K562 (cell line): ENCODE data around the gene DTL. TPM values are rescaled to one million over a fixed set of nuclear protein-coding genes. Genes with fewer than 3 reads are reported as not detected.

ENCODE experiments used
- ARID3A ChIP-seq: IDR thresholded peaks from 2 replicates; pipeline ENCODE4 v1.6.1; 2012; ENCODE audit warnings: low read depth, low read length, improper control_type of control experiment, borderline replicate concordance
- ATF1 ChIP-seq, 2 experiments: fragments of 450-650 bp in 1 of 2; IDR thresholded peaks; 2 replicates each; pipeline ENCODE4 v1.6.1; 2016; ENCODE audit warnings: missing compliant biosample characterization in 1 of 2, missing genetic modification characterization in 1 of 2
- ATF3 ChIP-seq, 2 experiments: fragments of 450-650 bp in 1 of 2; sonication (generic) in 1 of 2; formaldehyde crosslinking in 1 of 2; IDR thresholded peaks in 1 of 2; conservative IDR thresholded peaks in 1 of 2; 2 replicates each; pipeline versions ENCODE4 v1.6.1 to v1.8.1; 2016 to 2023; ENCODE audit warnings: mild to moderate bottlenecking in 2 of 2, moderate library complexity in 2 of 2, inconsistent platforms in 1 of 2, missing genetic modification reagents in 1 of 2
- COPS2 ChIP-seq: fragments of 450-650 bp; conservative IDR thresholded peaks from 2 replicates; pipeline ENCODE4 v1.6.1; 2016; ENCODE audit warnings: mild to moderate bottlenecking, moderate library complexity
- DMBX1 ChIP-seq: fragments of 250-450 bp; sonication (Bioruptor Pico); IDR thresholded peaks from 2 replicates; pipeline ENCODE4 v1.8.0; 2022; ENCODE audit warnings: inconsistent platforms, mild to moderate bottlenecking, moderate library complexity, borderline replicate concordance
- EP300 ChIP-seq: IDR thresholded peaks from 2 replicates; pipeline ENCODE4 v1.6.1; 2012; ENCODE audit warnings: low read length, improper control_type of control experiment
- FOXK2 ChIP-seq, 2 experiments: fragments of 450-650 bp; IDR thresholded peaks in 1 of 2; conservative IDR thresholded peaks in 1 of 2; 2 replicates each; pipeline ENCODE4 v1.6.1; 2016; ENCODE audit warnings: low read depth in 2 of 2, mild to moderate bottlenecking in 1 of 2
- HBP1 ChIP-seq: fragments of 450-650 bp; formaldehyde crosslinking; IDR thresholded peaks from 2 replicates; pipeline ENCODE4 v1.4.0; 2022; ENCODE audit warnings: missing genetic modification characterization
- IRF9 ChIP-seq: fragments of 450-650 bp; IDR thresholded peaks from 2 replicates; pipeline ENCODE4 v1.6.1; 2016; ENCODE audit warnings: missing biosample characterization, missing genetic modification characterization
- JUND ChIP-seq, 2 experiments: IDR thresholded peaks; 2 replicates in 1 of 2; 3 replicates in 1 of 2; pipeline ENCODE4 v1.6.1; 2011; ENCODE audit warnings: borderline replicate concordance in 2 of 2, low read depth in 2 of 2, low read length in 2 of 2, improper control_type of control experiment in 1 of 2, missing biosample characterization in 1 of 2, missing genetic modification characterization in 1 of 2, missing genetic modification reagents in 1 of 2
- L3MBTL2 ChIP-seq: fragments of 450-650 bp; IDR thresholded peaks from 2 replicates; pipeline ENCODE4 v1.6.1; 2016; ENCODE audit warnings: mild to moderate bottlenecking, moderate library complexity
- MEIS2 ChIP-seq: fragments of 450-650 bp; IDR thresholded peaks from 2 replicates; pipeline ENCODE4 v1.6.1; 2014; ENCODE audit warnings: mild to moderate bottlenecking; ENCODE audit not compliant: partially characterized antibody
- RAD21 ChIP-seq, 2 experiments: fragments of 250-450 bp in 1 of 2; fragments of 450-650 bp in 1 of 2; sonication (Bioruptor Pico) in 1 of 2; formaldehyde crosslinking in 1 of 2; IDR thresholded peaks in 1 of 2; conservative IDR thresholded peaks in 1 of 2; 2 replicates each; pipeline versions ENCODE4 v1.4.0 to v1.8.0; 2020 to 2022; ENCODE audit warnings: mild to moderate bottlenecking in 2 of 2, moderate library complexity in 1 of 2
- RBFOX2 ChIP-seq: fragments of 200-400 bp; formaldehyde crosslinking; IDR thresholded peaks from 2 replicates; pipeline ENCODE4 v1.6.1; 2017; ENCODE audit warnings: low read depth, mild to moderate bottlenecking, low read length, moderate library complexity
- RNF2 ChIP-seq: sonication (generic); IDR thresholded peaks from 2 replicates; pipeline ENCODE4 v1.6.1; 2016
- SMARCA4 ChIP-seq: fragments of 450-650 bp; IDR thresholded peaks from 2 replicates; pipeline ENCODE4 v1.6.1; 2016
- TCF7L2 ChIP-seq: fragments of 150-350 bp; IDR thresholded peaks from 2 replicates; pipeline ENCODE4 v1.6.1; 2016; ENCODE audit warnings: low read depth, mild to moderate bottlenecking, low read length, moderate library complexity
- ZEB2 ChIP-seq: fragments of 450-650 bp; IDR thresholded peaks from 2 replicates; pipeline ENCODE4 v1.6.1; 2016
- ZNF175 ChIP-seq: fragments of 200-800 bp; sonication (Bioruptor generic); IDR thresholded peaks from 2 replicates; pipeline ENCODE4 v1.6.1; 2016; ENCODE audit warnings: low read depth, mild to moderate bottlenecking, missing genetic modification characterization, missing compliant biosample characterization
- ZNF253 ChIP-seq: fragments of 250-450 bp; sonication (Bioruptor Pico); conservative IDR thresholded peaks from 2 replicates; pipeline ENCODE4 v1.6.1; 2021; ENCODE audit warnings: mild to moderate bottlenecking
- ZNF311 ChIP-seq: fragments of 250-450 bp; sonication (Bioruptor Pico); IDR thresholded peaks from 2 replicates; pipeline ENCODE4 v1.4.0; 2020; ENCODE audit warnings: mild to moderate bottlenecking, moderate library complexity
- ZNF57 ChIP-seq: fragments of 450-650 bp; formaldehyde crosslinking; IDR thresholded peaks from 2 replicates; pipeline ENCODE4 v1.4.0; 2020; ENCODE audit warnings: mild to moderate bottlenecking, moderate library complexity
- polyA plus RNA-seq, 8 experiments: library from polyadenylated mRNA; depleted of rRNA in 4 of 8; stranded (reverse) in 5 of 8; unstranded in 3 of 8; fragments of >200 nt; fragmentation: Nextera tagmentation in 2 of 8; fragmentation: Illumina TruSeq in 1 of 8; extraction: Ambion mirVana in 2 of 8; extraction: Trizol in 1 of 8; gene quantifications; 2 replicates each; pipeline versions ENCODE4 v1.2.1 to v1.2.3, GENCODE V29; 2011 to 2014; ENCODE audit warnings: inconsistent platforms in 1 of 8, missing spikeins in 1 of 8
- total RNA-seq, 7 experiments: library from RNA; depleted of rRNA in 6 of 7; stranded (reverse); fragments of >200 nt in 6 of 7; fragmentation: Illumina TruSeq in 2 of 7; extraction: Trizol in 2 of 7; gene quantifications; 2 replicates each; pipeline versions ENCODE4 v1.2.1 to v1.2.3, GENCODE V29; 2011 to 2021; ENCODE audit warnings: low replicate concordance in 1 of 7

Gene DTL
- total and polyA plus RNA-seq, 9 of the 15 experiments (the other 6 are each of a cell fraction or from before 2014, with no cell fraction given), result 38.3 to 81.0 (median 63.2) TPM

- TF ChIP-seq HBP1 (CRISPR knock-in tag) (peak; percentile 43; the same call in 1 of the 2 replicates), FOXK2 (conservative IDR thresholded peaks at IDR 0.05 in 1 of 2, IDR thresholded peaks at IDR 0.05 in 1 of 2; ENCODE audit: low read depth in 2 of 2) (peak in 1 of 2 experiments; percentile 47; a peak in 1 of 4 replicates), TCF7L2 (peak; percentile 50; the same call in 1 of the 2 replicates), MEIS2 (peak; percentile 46), ZNF253 (no peak), IRF9 (peak; percentile 52; the same call in 1 of the 2 replicates), SMARCA4 (peak; percentile 89), ATF1 (CRISPR knock-in tag; IDR thresholded peaks at IDR 0.05) (no peak), ATF1 (tag; IDR thresholded peaks at IDR 0.05) (no peak), EP300 (peak; percentile 80), RNF2 (0 out of 2 replicates have a peak, but pooled peaks have one; percentile 32), L3MBTL2 (0 out of 2 replicates have a peak, but pooled peaks have one; percentile 21), ZNF175 (CRISPR knock-in tag) (0 out of 2 replicates have a peak, but pooled peaks have one; percentile 13), RBFOX2 (0 out of 2 replicates have a peak, but pooled peaks have one; percentile 30), ZNF57 (CRISPR knock-in tag) (no peak), COPS2 (no peak), ZNF311 (CRISPR knock-in tag) (0 out of 2 replicates have a peak, but pooled peaks have one; percentile 46), ATF3 (IDR thresholded peaks at IDR 0.05) (peak; percentile 98), ATF3 (CRISPR knock-in tag; conservative IDR thresholded peaks at IDR 0.05) (peak; percentile 75; the same call in 1 of the 2 replicates), DMBX1 (CRISPR knock-in tag) (peak; percentile 15; the same call in 1 of the 2 replicates), ZEB2 (peak; percentile 62; the same call in 1 of the 2 replicates), RAD21 (CRISPR knock-in tag; conservative IDR thresholded peaks at IDR 0.05 in 1 of 2, IDR thresholded peaks at IDR 0.05 in 1 of 2) (0 out of 4 replicates have a peak, but pooled peaks of 1 of the 2 experiments have one; percentile 18), JUND (IDR thresholded peaks at IDR 0.05; ENCODE audit: borderline replicate concordance, low read depth, low read length) (peak; percentile 98), JUND (tag; IDR thresholded peaks at IDR 0.05; ENCODE audit: borderline replicate concordance, low read depth, low read length) (peak; percentile 96), ARID3A (peak; percentile 54; the same call in 1 of the 2 replicates)
Observed at GRCh38 chr1:212030936-212031528, 4.5 kb upstream of the DTL start (continued).
